Progenitor cell of endocrine pancreas (in vitro differentiated cells): ENCODE measurements around the gene LGALS3BP. TPM values are rescaled to one million over a fixed set of nuclear protein-coding genes. Genes with fewer than 3 reads are reported as not detected.
"Not testable (repeated sequence)": the region's sequence is repeated elsewhere in the genome, so short reads cannot be mapped to it uniquely, and the experiment has no call there.

Experiments used
- DNase-seq: peaks from one replicate; pipeline ENCODE4 v3.0.0; 2021; ENCODE audit warnings: low spot score; ENCODE audit not compliant: unreplicated experiment
- H3K27ac Mint-ChIP-seq: 2 replicates; pipeline ENCODE4 v1.8.0; 2021; ENCODE audit warnings: mild to moderate bottlenecking, moderate library complexity, mixed read lengths
- H3K27me3 Mint-ChIP-seq: 2 replicates; pipeline ENCODE4 v1.8.0; 2021; ENCODE audit warnings: mixed read lengths
- H3K36me3 Mint-ChIP-seq: 2 replicates; pipeline ENCODE4 v1.8.0; 2022; ENCODE audit warnings: mixed read lengths; ENCODE audit not compliant: insufficient read depth
- H3K4me1 Mint-ChIP-seq: 2 replicates; pipeline ENCODE4 v1.8.0; 2021; ENCODE audit warnings: low read depth, mixed read lengths
- H3K4me3 Mint-ChIP-seq: 2 replicates; pipeline ENCODE4 v1.8.0; 2021; ENCODE audit warnings: low read depth, mild to moderate bottlenecking, moderate library complexity, mixed read lengths
- H3K9me3 Mint-ChIP-seq: 2 replicates; pipeline ENCODE4 v1.8.0; 2021; ENCODE audit warnings: low read depth, mixed read lengths
- CTCF ChIP-seq: fragments of 200-600 bp; sonication (generic); IDR thresholded peaks from one replicate; pipeline ENCODE4 v1.5.0; 2021; ENCODE audit warnings: antibody characterized with exemption, mild to moderate bottlenecking; ENCODE audit not compliant: unreplicated experiment
- total RNA-seq: library from RNA; stranded (reverse); gene quantifications from 2 replicates; pipeline ENCODE4 v1.2.1, GENCODE V29; 2021

Gene LGALS3BP
- total RNA-seq, 1 donor from 2014 or later: 72.5 TPM

GRCh38 chr17:78946631-78947030 is 33.1 kb downstream of the LGALS3BP start:
- peaks cover 6% of the 10 kb centered on the region for H3K27me3 Mint-ChIP-seq
- no peaks in the 10 kb centered on the region for H3K36me3 Mint-ChIP-seq
- no peak for DNase-seq
- H3K4me1 Mint-ChIP-seq: peaks cover 2% of the 10 kb centered on the region
- no peak overlapping the region for H3K4me3 Mint-ChIP-seq
- H3K9me3 Mint-ChIP-seq: peaks cover 10% of the 10 kb centered on the region
- TF ChIP-seq CTCF: no peak
- H3K27ac Mint-ChIP-seq: no peak overlapping the region

- Mint-ChIP-seq H3K4me3 (no peak overlapping the region), H3K4me1 (peaks cover 2% of the 10 kb centered on the region), H3K27ac (no peak overlapping the region), H3K36me3 (no peaks in the 10 kb centered on the region), H3K27me3 (peaks cover 6% of the 10 kb centered on the region), H3K9me3 (peaks cover 8% of the 10 kb centered on the region)
- TF ChIP-seq CTCF: no peak
- no peak for DNase-seq
Observed at GRCh38 chr17:78946131-78946530, 33.6 kb downstream of the LGALS3BP start.

- H3K4me3 Mint-ChIP-seq: not testable (repeated sequence)
Observed at GRCh38 chr17:78945455-78945854, 34.3 kb downstream of the LGALS3BP start.

GRCh38 chr17:78944956-78945355 is 34.8 kb downstream of the LGALS3BP start:
- Mint-ChIP-seq H3K27ac (no peak overlapping the region), H3K27me3 (peaks cover 6% of the 10 kb centered on the region)
- DNase-seq: no peak

More at GRCh38 chr17:78945455-78945854, 34.3 kb downstream of the LGALS3BP start:
- not testable (repeated sequence) for H3K9me3 Mint-ChIP-seq, H3K36me3 Mint-ChIP-seq, H3K27me3 Mint-ChIP-seq, H3K4me1 Mint-ChIP-seq, H3K27ac Mint-ChIP-seq, DNase-seq

GRCh38 chr17:78944026-78944425 is 35.7 kb downstream of the LGALS3BP start:
- H3K27me3 Mint-ChIP-seq: peaks cover 6% of the 10 kb centered on the region
- H3K27ac Mint-ChIP-seq: no peak overlapping the region
- TF ChIP-seq CTCF: no peak
- H3K9me3 Mint-ChIP-seq: no peaks in the 10 kb centered on the region
- H3K36me3 Mint-ChIP-seq: no peaks in the 10 kb centered on the region
- DNase-seq: no peak
- H3K4me1 Mint-ChIP-seq: peaks cover 2% of the 10 kb centered on the region
- H3K4me3 Mint-ChIP-seq: no peak overlapping the region

More at GRCh38 chr17:78944956-78945355, 34.8 kb downstream of the LGALS3BP start:
- TF ChIP-seq CTCF: no peak
- H3K36me3 Mint-ChIP-seq: no peaks in the 10 kb centered on the region
- peaks cover 2% of the 10 kb centered on the region for H3K4me1 Mint-ChIP-seq
- no peaks in the 10 kb centered on the region for H3K9me3 Mint-ChIP-seq
- H3K4me3 Mint-ChIP-seq: no peak overlapping the region

- no peak for TF ChIP-seq CTCF
- no peak overlapping the region for H3K27ac Mint-ChIP-seq
- H3K9me3 Mint-ChIP-seq: no peaks in the 10 kb centered on the region
- no peaks in the 10 kb centered on the region for H3K4me1 Mint-ChIP-seq
- H3K36me3 Mint-ChIP-seq: no peaks in the 10 kb centered on the region
- no peak overlapping the region for H3K4me3 Mint-ChIP-seq
- DNase-seq: no peak
- peaks cover 6% of the 10 kb centered on the region for H3K27me3 Mint-ChIP-seq
Observed at GRCh38 chr17:78940708-78941107, 39.0 kb downstream of the LGALS3BP start.
